Fibroblast of pulmonary artery (primary cell): ENCODE data around the gene PTGES2.

ENCODE experiments used
- DNase-seq: peaks from one replicate; pipeline ENCODE4 v3.0.0-alpha.2; 2010; ENCODE audit warnings: low read depth
- H3K4me3 ChIP-seq: replicated peaks from 2 replicates; pipeline ENCODE4 v1.5.1; 2011; ENCODE audit warnings: low read depth, mild to moderate bottlenecking, control low read depth, low read length, moderate library complexity
- TF ChIP-seq, protein P1 (sequence below): IDR thresholded peaks from 2 replicates; pipeline ENCODE4 v1.5.1; 2011; ENCODE audit warnings: mild to moderate bottlenecking, control low read depth, low read length, inconsistent platforms; ENCODE audit errors: missing control alignments

The PTGES2 gene

DNA sequence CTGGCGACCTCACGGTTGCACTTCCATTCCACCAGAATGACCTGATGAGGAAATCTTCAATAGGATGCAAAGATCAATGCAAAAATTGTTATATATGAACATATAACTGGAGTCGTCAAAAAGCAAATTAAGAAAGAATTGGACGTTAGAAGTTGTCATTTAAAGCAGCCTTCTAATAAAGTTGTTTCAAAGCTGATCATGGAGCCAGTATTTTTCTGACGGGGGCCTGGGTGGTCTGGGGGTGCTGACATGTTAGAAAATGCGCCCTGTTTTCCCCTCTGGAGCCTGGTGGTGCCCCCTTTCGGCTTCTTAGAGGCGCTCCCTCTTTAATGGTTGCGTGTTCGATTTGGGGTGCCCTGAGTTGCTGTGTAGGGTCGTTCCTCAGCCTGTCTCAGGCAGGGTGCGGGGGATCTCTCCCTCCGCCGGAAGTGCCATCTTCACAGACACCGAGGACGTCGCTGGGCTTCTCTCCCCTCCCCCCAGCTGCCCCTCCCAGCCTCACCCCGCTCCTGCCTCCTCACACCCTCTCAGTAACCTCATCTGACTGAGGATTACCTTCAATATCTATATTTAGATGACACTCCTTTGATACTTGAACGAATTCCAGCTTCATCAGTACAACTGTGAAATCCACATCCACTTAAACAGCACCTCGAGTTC lies 18.3 kb downstream of the PTGES2 start:
- TF ChIP-seq, protein P1, sequence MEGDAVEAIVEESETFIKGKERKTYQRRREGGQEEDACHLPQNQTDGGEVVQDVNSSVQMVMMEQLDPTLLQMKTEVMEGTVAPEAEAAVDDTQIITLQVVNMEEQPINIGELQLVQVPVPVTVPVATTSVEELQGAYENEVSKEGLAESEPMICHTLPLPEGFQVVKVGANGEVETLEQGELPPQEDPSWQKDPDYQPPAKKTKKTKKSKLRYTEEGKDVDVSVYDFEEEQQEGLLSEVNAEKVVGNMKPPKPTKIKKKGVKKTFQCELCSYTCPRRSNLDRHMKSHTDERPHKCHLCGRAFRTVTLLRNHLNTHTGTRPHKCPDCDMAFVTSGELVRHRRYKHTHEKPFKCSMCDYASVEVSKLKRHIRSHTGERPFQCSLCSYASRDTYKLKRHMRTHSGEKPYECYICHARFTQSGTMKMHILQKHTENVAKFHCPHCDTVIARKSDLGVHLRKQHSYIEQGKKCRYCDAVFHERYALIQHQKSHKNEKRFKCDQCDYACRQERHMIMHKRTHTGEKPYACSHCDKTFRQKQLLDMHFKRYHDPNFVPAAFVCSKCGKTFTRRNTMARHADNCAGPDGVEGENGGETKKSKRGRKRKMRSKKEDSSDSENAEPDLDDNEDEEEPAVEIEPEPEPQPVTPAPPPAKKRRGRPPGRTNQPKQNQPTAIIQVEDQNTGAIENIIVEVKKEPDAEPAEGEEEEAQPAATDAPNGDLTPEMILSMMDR: no peak
- no peak overlapping the region for H3K4me3 ChIP-seq
- DNase-seq: no peak

DNA sequence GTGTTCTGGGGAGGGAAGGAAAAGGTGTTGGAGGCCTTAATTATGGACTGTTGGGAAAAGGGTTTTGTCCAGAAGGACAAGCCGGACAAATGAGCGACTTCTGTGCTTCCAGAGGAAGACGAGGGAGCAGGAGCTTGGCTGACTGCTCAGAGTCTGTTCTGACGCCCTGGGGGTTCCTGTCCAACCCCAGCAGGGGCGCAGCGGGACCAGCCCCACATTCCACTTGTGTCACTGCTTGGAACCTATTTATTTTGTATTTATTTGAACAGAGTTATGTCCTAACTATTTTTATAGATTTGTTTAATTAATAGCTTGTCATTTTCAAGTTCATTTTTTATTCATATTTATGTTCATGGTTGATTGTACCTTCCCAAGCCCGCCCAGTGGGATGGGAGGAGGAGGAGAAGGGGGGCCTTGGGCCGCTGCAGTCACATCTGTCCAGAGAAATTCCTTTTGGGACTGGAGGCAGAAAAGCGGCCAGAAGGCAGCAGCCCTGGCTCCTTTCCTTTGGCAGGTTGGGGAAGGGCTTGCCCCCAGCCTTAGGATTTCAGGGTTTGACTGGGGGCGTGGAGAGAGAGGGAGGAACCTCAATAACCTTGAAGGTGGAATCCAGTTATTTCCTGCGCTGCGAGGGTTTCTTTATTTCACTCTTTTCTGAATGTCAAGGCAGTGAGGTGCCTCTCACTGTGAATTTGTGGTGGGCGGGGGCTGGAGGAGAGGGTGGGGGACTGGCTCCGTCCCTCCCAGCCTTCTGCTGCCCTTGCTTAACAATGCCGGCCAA lies 19.1 kb downstream of the PTGES2 start:
- DNase-seq: no peak
- H3K4me3 ChIP-seq: no peak overlapping the region
- TF ChIP-seq, protein P1: no peak

DNA sequence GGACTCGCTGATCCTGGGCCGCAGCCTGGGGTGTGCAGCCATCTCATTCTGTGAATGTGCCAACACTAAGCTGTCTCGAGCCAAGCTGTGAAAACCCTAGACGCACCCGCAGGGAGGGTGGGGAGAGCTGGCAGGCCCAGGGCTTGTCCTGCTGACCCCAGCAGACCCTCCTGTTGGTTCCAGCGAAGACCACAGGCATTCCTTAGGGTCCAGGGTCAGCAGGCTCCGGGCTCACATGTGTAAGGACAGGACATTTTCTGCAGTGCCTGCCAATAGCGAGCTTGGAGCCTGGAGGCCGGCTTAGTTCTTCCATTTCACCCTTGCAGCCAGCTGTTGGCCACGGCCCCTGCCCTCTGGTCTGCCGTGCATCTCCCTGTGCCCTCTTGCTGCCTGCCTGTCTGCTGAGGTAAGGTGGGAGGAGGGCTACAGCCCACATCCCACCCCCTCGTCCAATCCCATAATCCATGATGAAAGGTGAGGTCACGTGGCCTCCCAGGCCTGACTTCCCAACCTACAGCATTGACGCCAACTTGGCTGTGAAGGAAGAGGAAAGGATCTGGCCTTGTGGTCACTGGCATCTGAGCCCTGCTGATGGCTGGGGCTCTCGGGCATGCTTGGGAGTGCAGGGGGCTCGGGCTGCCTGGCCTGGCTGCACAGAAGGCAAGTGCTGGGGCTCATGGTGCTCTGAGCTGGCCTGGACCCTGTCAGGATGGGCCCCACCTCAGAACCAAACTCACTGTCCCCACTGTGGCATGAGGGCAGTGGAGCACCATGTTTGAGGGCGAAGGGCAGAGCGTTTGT lies 19.9 kb downstream of the PTGES2 start:
- no peak overlapping the region for H3K4me3 ChIP-seq
- DNase-seq: no peak
- TF ChIP-seq, protein P1: no peak

DNA sequence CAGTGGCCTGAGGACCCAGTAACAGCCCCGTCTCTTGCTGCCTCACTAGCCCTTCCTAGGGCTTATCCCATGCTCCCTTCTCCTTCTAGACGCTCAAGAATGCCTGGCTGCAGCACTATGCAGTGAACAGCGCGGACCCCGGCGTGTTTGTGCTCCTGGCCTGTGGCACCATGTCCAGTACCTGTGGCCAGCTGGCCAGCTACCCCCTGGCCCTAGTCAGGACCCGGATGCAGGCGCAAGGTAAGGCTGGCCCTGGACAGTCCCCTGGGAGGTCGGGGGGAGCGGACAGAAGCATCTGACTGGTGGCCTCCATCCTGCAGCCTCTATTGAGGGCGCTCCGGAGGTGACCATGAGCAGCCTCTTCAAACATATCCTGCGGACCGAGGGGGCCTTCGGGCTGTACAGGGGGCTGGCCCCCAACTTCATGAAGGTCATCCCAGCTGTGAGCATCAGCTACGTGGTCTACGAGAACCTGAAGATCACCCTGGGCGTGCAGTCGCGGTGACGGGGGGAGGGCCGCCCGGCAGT lies 20.5 kb downstream of the PTGES2 start:
- DNase-seq: no peak
- TF ChIP-seq, protein P1: no peak
- H3K4me3 ChIP-seq: no peak overlapping the region

DNA sequence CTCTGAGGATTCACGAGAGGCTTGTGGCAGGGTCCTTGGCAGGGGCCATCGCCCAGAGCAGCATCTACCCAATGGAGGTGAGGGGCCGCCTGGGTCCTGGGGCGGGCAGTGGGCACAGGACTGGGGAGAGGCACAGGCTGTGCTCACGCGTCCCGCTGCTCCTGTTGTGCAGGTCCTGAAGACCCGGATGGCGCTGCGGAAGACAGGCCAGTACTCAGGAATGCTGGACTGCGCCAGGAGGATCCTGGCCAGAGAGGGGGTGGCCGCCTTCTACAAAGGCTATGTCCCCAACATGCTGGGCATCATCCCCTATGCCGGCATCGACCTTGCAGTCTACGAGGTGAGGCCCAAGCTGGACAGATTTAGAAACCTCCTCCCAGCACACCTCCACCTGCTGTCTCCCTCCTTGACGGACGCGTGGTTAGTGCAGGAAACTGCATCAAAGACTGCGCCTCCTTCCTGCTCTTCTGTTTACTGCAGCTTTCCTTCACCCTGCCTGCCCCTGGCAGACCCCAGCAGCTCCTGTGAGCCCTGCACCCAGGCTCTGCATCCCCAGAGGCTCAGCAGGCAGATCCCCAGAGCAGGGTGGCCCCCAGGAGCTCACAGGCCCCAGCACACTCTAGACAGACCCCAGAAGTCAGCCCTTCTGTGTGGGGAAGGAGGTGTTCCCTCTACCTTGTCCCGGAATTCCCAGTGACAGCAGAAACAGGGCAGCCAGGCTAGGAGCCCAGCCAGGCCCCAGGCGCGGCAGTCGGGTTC lies 21.2 kb downstream of the PTGES2 start:
- no peak overlapping the region for H3K4me3 ChIP-seq
- DNase-seq: no peak
- TF ChIP-seq, protein P1: no peak

DNA sequence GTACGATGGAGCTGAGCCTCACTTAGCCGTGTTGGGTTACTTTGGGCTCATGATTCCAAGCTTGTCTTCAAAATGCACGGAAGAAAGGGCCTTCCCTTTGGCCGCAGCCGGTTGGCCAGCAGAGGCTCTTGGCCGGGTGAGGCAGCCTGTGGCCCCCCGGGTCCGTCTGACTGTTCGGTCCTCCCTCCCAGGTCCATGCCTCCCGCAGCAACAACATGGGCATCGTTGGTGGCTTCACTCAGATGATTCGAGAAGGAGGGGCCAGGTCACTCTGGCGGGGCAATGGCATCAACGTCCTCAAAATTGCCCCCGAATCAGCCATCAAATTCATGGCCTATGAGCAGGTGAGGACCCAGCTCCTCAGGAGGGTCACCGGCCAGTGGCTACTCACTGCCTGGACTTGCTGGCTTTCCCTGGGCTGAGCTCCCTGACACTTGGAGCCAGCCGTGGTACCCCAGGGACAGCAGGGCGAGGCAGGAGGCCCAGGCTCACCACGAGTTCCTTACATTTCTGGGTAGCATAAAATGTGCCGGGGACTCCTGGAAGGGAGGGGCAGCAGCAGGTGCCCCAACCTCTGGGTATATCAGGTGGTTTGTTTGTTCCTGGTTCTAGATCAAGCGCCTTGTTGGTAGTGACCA lies 21.9 kb downstream of the PTGES2 start:
- TF ChIP-seq, protein P1: no peak
- no peak overlapping the region for H3K4me3 ChIP-seq
- DNase-seq: no peak
